OCI-LY7 (cell line): ENCODE results near the gene AHR. TPM values are rescaled to one million over a fixed set of nuclear protein-coding genes. Genes with fewer than 3 reads are reported as not detected.

Experiments
- BruUV-seq: library from RNA; stranded (reverse); fragments of 400-500 nt; replicated peaks from 2 replicates; lab custom pipeline; 2021; lab: Mats Ljungman, UMichigan
- CTCF ChIA-PET: fragments of 300-600 bp; sonication (Branson Sonifier 250); formaldehyde crosslinking; loops from one replicate; lab custom pipeline; 2022; ENCODE audit warnings: antibody characterized with exemption; ENCODE audit not compliant: unreplicated experiment; lab: Charles Lee
- POLR2A ChIA-PET: fragments of 300-600 bp; sonication (Branson Sonifier 250); formaldehyde crosslinking; loops from one replicate; lab custom pipeline; 2022; ENCODE audit warnings: antibody characterized with exemption; lab: Charles Lee
- DNase-seq: peaks from one replicate; pipeline ENCODE4 v3.0.0-alpha.2; 2015; ENCODE audit warnings: low spot score
- H2AFZ ChIP-seq: fragments of 200-600 bp; sonication (generic), shearing (Covaris generic); 2 replicates; pipeline ENCODE4 v1.6.1; 2014; ENCODE audit warnings: mild to moderate bottlenecking, antibody characterized with exemption, low read length, moderate library complexity
- H3K27ac ChIP-seq: fragments of 200-600 bp; sonication (generic); 2 replicates; pipeline ENCODE4 v1.5.1; 2014; ENCODE audit warnings: mixed run types, low read depth, mild to moderate bottlenecking, moderate library complexity, low read length, inconsistent platforms; ENCODE audit not compliant: poor library complexity, severe bottlenecking
- H3K36me3 ChIP-seq: fragments of 200-600 bp; sonication (generic); 2 replicates; pipeline ENCODE4 v1.6.1; 2014; ENCODE audit warnings: mild to moderate bottlenecking, antibody characterized with exemption, low read length, moderate library complexity, mixed read lengths; ENCODE audit not compliant: insufficient read depth
- H3K4me1 ChIP-seq: fragments of 200-600 bp; sonication (generic); 2 replicates; pipeline ENCODE4 v1.5.1; 2014; ENCODE audit warnings: mild to moderate bottlenecking, low read length; ENCODE audit not compliant: insufficient read depth, poor library complexity, severe bottlenecking
- H3K4me2 ChIP-seq: fragments of 200-600 bp; sonication (generic); 2 replicates; pipeline ENCODE4 v1.6.1; 2014; ENCODE audit warnings: mild to moderate bottlenecking, low read length
- H3K4me3 ChIP-seq: fragments of 200-600 bp; sonication (generic); 2 replicates; pipeline ENCODE4 v1.5.1; 2014; ENCODE audit warnings: mild to moderate bottlenecking, low read depth, low read length; ENCODE audit not compliant: poor library complexity, severe bottlenecking
- H3K79me2 ChIP-seq: fragments of 200-600 bp; sonication (generic); 2 replicates; pipeline ENCODE4 v1.6.1; 2016; ENCODE audit warnings: low read depth, mild to moderate bottlenecking, low read length, moderate library complexity, mixed read lengths; ENCODE audit not compliant: insufficient read depth
- H3K9me2 ChIP-seq: fragments of 200-600 bp; sonication (generic); 2 replicates; pipeline ENCODE4 v1.6.1; 2016; ENCODE audit warnings: mild to moderate bottlenecking, low read length, mixed read lengths; ENCODE audit not compliant: insufficient read depth
- H3K9me3 ChIP-seq: fragments of 200-600 bp; sonication (generic); 2 replicates; pipeline ENCODE4 v1.6.1; 2014; ENCODE audit warnings: mild to moderate bottlenecking, mixed run types, low read length, mixed read lengths
- H4K20me1 ChIP-seq: fragments of 200-600 bp; sonication (generic); 2 replicates; pipeline ENCODE4 v1.6.1; 2014; ENCODE audit warnings: mild to moderate bottlenecking, antibody characterized with exemption, low read length, moderate library complexity, mixed read lengths; ENCODE audit not compliant: insufficient read depth
- CTCF ChIP-seq: fragments of 200-600 bp; sonication (generic); conservative IDR thresholded peaks from 2 replicates; pipeline ENCODE4 v1.5.1; 2014; ENCODE audit warnings: mild to moderate bottlenecking, antibody characterized with exemption, low read length, moderate library complexity, mixed read lengths
- EZH2phosphoT487 ChIP-seq: fragments of 200-600 bp; sonication (generic); IDR thresholded peaks from 2 replicates; pipeline ENCODE4 v1.6.1; 2018; ENCODE audit warnings: low read depth, borderline replicate concordance, mild to moderate bottlenecking, mixed run types, antibody characterized with exemption, low read length, moderate library complexity, mixed read lengths
- intact Hi-C: fragments of 100-400 bp; cut with micrococcal nuclease; formaldehyde crosslinking; loops from one replicate; pipeline ENCODE4 v1.10.0; 2022; ENCODE audit not compliant: unreplicated experiment
- total RNA-seq, 2 experiments: library from RNA; depleted of rRNA in 1 of 2; stranded (reverse); fragments of >200 nt in 1 of 2; shearing (Covaris generic) in 1 of 2; gene quantifications; 2 replicates each; pipeline ENCODE4 v1.2.3, GENCODE V29; 2014 to 2022

Gene AHR
- total RNA-seq, 2 experiments from 2014 or later, result not detected

- ChIA-PET CTCF (no interaction called here), POLR2A (interaction anchor here (0.6 kb wide), 1 partner anchor 420 kb away, joined by 3 read pairs; no protein-coding TSS in a partner anchor)
- Histone ChIP-seq H3K4me2 (no peak overlapping the region), H3K79me2 (no peaks in the 10 kb centered on the region), H3K4me3 (no peak overlapping the region), H3K27ac (no peak overlapping the region), H2AFZ (no peak overlapping the region), H4K20me1 (no peaks in the 10 kb centered on the region), H3K4me1 (no peaks in the 10 kb centered on the region), H3K9me3 (no peaks in the 10 kb centered on the region), H3K36me3 (no peaks in the 10 kb centered on the region), H3K9me2 (no peaks in the 10 kb centered on the region)
- no TSS peak for BruUV-seq
- intact Hi-C loops, result loop anchor here (5.0 kb wide), 1 partner anchor 323 kb away; no protein-coding TSS in a partner anchor
- DNase-seq, result no peak
- TF ChIP-seq EZH2phosphoT487 (no peak), CTCF (no peak)
Measured at GRCh38 chr7:17304926-17305325, 6.5 kb downstream of the AHR start.

GRCh38 chr7:17305387-17306171, 7.1 kb downstream of the AHR start:
- H3K4me3 ChIP-seq, result no peak overlapping the region
- no peaks in the 10 kb centered on the region for H4K20me1 ChIP-seq
- ChIA-PET CTCF (no interaction called here), POLR2A (interaction anchor here (0.6 to 1.0 kb wide), 4 partner anchors 9 to 421 kb away, joined by 3 read pairs; no protein-coding TSS in a partner anchor)
- no TSS peak for BruUV-seq
- H3K4me1 ChIP-seq, result no peaks in the 10 kb centered on the region
- no peak overlapping the region for H3K27ac ChIP-seq
- intact Hi-C loops, result no loop called here
- H3K9me3 ChIP-seq, result no peaks in the 10 kb centered on the region
- TF ChIP-seq EZH2phosphoT487, result no peak
- no peak for TF ChIP-seq CTCF
- no peak overlapping the region for H3K4me2 ChIP-seq
- no peak overlapping the region for H2AFZ ChIP-seq
- DNase-seq, result no peak
- H3K9me2 ChIP-seq, result no peaks in the 10 kb centered on the region
- H3K36me3 ChIP-seq, result no peaks in the 10 kb centered on the region
- H3K79me2 ChIP-seq, result no peaks in the 10 kb centered on the region

GRCh38 chr7:17307000-17307399, 8.5 kb downstream of the AHR start:
- no peak overlapping the region for H3K27ac ChIP-seq
- H3K9me3 ChIP-seq, result no peaks in the 10 kb centered on the region
- TF ChIP-seq EZH2phosphoT487 (no peak), CTCF (no peak)
- no peaks in the 10 kb centered on the region for H3K4me1 ChIP-seq
- H4K20me1 ChIP-seq, result no peaks in the 10 kb centered on the region
- no peak for DNase-seq
- H3K9me2 ChIP-seq, result no peaks in the 10 kb centered on the region
- H3K36me3 ChIP-seq, result no peaks in the 10 kb centered on the region
- H3K4me2 ChIP-seq, result no peak overlapping the region
- intact Hi-C loops, result no loop called here
- BruUV-seq, result no TSS peak
- no peak overlapping the region for H2AFZ ChIP-seq
- ChIA-PET CTCF (no interaction called here), POLR2A (no interaction called here)
- H3K79me2 ChIP-seq, result no peaks in the 10 kb centered on the region
- H3K4me3 ChIP-seq, result no peak overlapping the region
